CD8-positive, alpha-beta memory T cell (primary cell): ENCODE results near the gene ARHGAP26. TPM values are rescaled to one million over a fixed set of nuclear protein-coding genes. Genes with fewer than 3 reads are reported as not detected.

Experiments
- CTCF ChIA-PET: fragments of 350-600 bp; sonication (Branson Sonifier 250); formaldehyde crosslinking; loops from one replicate; lab custom pipeline; 2021; ENCODE audit warnings: antibody characterized with exemption; lab: Charles Lee
- POLR2A ChIA-PET: fragments of 350-600 bp; sonication (Branson Sonifier 250); formaldehyde crosslinking; loops from one replicate; lab custom pipeline; 2021; ENCODE audit warnings: antibody characterized with exemption; lab: Charles Lee
- DNase-seq, 5 donors: peaks; one replicate each; pipeline versions ENCODE4 v3.0.0 to v3.0.0-alpha.2; 2020 to 2022; ENCODE audit warnings: mixed read lengths in 1 of 5
- H3K27ac ChIP-seq: one replicate; pipeline ENCODE4 v1.7.0; 2013; ENCODE audit warnings: low read depth, mild to moderate bottlenecking, low read length, moderate library complexity
- H3K27me3 ChIP-seq: 2 replicates; pipeline ENCODE4 v1.7.0; 2013; ENCODE audit warnings: low read length, mild to moderate bottlenecking; ENCODE audit not compliant: insufficient read depth, poor library complexity, severe bottlenecking
- H3K36me3 ChIP-seq: 2 replicates; pipeline ENCODE4 v1.7.0; 2013; ENCODE audit warnings: mild to moderate bottlenecking, low read length, moderate library complexity; ENCODE audit not compliant: insufficient read depth
- H3K4me1 ChIP-seq: 2 replicates; pipeline ENCODE4 v1.7.0; 2013; ENCODE audit warnings: mild to moderate bottlenecking, low read length, moderate library complexity; ENCODE audit not compliant: insufficient read depth
- H3K4me3 ChIP-seq: 2 replicates; pipeline ENCODE4 v1.7.0; 2013; ENCODE audit warnings: mild to moderate bottlenecking, low read length
- H3K9me3 ChIP-seq: 2 replicates; pipeline ENCODE4 v1.7.0; 2013; ENCODE audit warnings: mild to moderate bottlenecking, low read length
- H3K27ac Mint-ChIP-seq, 8 donors: one replicate each; pipeline ENCODE4 v1.8.0; 2020 to 2021; ENCODE audit warnings: mixed read lengths in 8 of 8, mild to moderate bottlenecking in 6 of 8, inconsistent platforms in 3 of 8, moderate library complexity in 3 of 8
- H3K27me3 Mint-ChIP-seq, 2 donors: one replicate each; pipeline ENCODE4 v1.8.0; 2020 to 2021; ENCODE audit warnings: mixed read lengths in 2 of 2, mild to moderate bottlenecking in 1 of 2, moderate library complexity in 1 of 2
- H3K36me3 Mint-ChIP-seq, 3 donors: one replicate each; pipeline ENCODE4 v1.8.0; 2020 to 2021; ENCODE audit warnings: mixed read lengths in 3 of 3, inconsistent platforms in 1 of 3, mild to moderate bottlenecking in 1 of 3
- H3K4me1 Mint-ChIP-seq, 3 donors: one replicate each; pipeline ENCODE4 v1.8.0; 2020 to 2021; ENCODE audit warnings: mixed read lengths in 3 of 3, inconsistent platforms in 1 of 3, mild to moderate bottlenecking in 1 of 3
- H3K4me3 Mint-ChIP-seq, 7 donors: one replicate each; pipeline ENCODE4 v1.8.0; 2020 to 2021; ENCODE audit warnings: mixed read lengths in 7 of 7, mild to moderate bottlenecking in 6 of 7, moderate library complexity in 4 of 7, inconsistent platforms in 2 of 7
- H3K9me3 Mint-ChIP-seq, 5 donors: one replicate each; pipeline ENCODE4 v1.8.0; 2020 to 2022; ENCODE audit warnings: mixed read lengths in 5 of 5, mild to moderate bottlenecking in 3 of 5, moderate library complexity in 2 of 5, inconsistent platforms in 1 of 5
- polyA plus RNA-seq: library from polyadenylated mRNA; unstranded; fragments of 300-500 nt; fragmentation: Illumina TruSeq; gene quantifications from one replicate; pipeline ENCODE4 v1.2.3, GENCODE V29; 2021
- total RNA-seq, 2 experiments: library from RNA; stranded (reverse); gene quantifications; one replicate each; pipeline ENCODE4 v1.2.3, GENCODE V29; 2021

The ARHGAP26 gene
- total and polyA plus RNA-seq, 3 experiments from 2014 or later, result 16.7 to 37.1 (median 19.7) TPM

DNA sequence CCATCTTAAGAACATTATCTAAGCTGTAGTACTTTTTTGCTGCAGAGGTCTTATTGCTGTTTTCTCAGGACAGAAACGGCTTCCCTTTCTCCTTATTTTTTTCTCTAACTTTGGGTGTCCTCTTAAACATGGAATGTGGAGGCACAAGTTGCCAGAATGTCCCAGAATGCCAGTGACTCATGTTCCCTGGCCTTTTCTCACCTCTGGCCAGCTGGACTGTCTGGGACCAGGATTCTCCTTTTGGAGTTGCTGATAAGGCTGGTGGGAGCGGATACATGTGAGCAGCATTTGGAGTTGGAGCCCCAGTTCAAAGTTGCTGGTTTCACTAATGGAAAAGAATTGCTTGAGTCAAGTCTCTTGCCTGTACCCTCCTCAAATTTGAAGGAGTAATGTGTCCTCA is 112.8 kb downstream of the ARHGAP26 start:
- POLR2A ChIA-PET, result no interaction called here
- Histone ChIP-seq H3K27me3 (no peaks in the 10 kb centered on the region), H3K4me1 (no peaks in the 10 kb centered on the region), H3K36me3 (peaks cover 5% of the 10 kb centered on the region), H3K4me3 (no peak overlapping the region), H3K27ac (no peak overlapping the region), H3K9me3 (no peaks in the 10 kb centered on the region)
- CTCF ChIA-PET, result interaction anchor here (1.0 to 12.3 kb wide), 6 partner anchors 14 to 520 kb away, joined by 3 to 143 read pairs (median 25); partner anchors contain the start of genes ARHGAP26 and NR3C1
- Mint-ChIP-seq H3K4me3 (no peak overlapping the region), H3K27me3 (no peaks in the 10 kb centered on the region), H3K9me3 (no peaks in the 10 kb centered on the region), H3K27ac (no peak overlapping the region), H3K36me3 (peaks cover 0 to 64% (median 10%) of the 10 kb centered on the region in 3 donors), H3K4me1 (peaks cover 20 to 28% (median 21%) of the 10 kb centered on the region in 3 donors)
- DNase-seq, result no peak

DNA sequence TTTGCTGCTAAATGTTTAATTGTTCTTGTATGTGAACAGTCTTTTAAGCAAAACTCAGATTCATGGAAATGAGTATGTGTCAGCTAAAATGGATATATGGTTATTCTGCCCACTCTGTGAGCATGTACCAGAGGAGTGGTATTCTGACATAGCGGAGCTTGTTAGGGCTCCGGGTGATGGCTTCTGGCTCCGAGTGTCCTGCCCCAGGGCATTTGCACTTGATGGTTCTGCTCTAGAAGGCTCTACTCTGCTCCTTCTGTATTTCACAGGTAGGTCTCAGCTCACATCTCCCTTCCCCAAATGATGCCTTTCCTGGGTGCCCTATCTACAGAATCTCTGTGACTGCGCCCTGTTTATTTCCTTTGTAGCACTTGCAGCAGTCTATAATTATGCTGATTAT is 113.3 kb downstream of the ARHGAP26 start:
- Histone ChIP-seq H3K27ac (no peak overlapping the region), H3K27me3 (no peaks in the 10 kb centered on the region), H3K9me3 (no peaks in the 10 kb centered on the region), H3K4me3 (no peak overlapping the region), H3K4me1 (no peaks in the 10 kb centered on the region), H3K36me3 (peaks cover 5% of the 10 kb centered on the region)
- DNase-seq, result no peak
- ChIA-PET POLR2A (no interaction called here), CTCF (interaction anchor here (1.2 to 12.3 kb wide), 5 partner anchors 13 to 168 kb away, joined by 3 to 143 read pairs (median 39); partner anchors contain the start of gene ARHGAP26)
- H3K4me1 Mint-ChIP-seq, result peaks cover 20 to 32% (median 25%) of the 10 kb centered on the region in 3 donors
- H3K27ac Mint-ChIP-seq, result peak overlapping the region in 1 of 8 donors; percentile 32
- H3K27me3 Mint-ChIP-seq, result no peaks in the 10 kb centered on the region
- H3K4me3 Mint-ChIP-seq, result no peak overlapping the region
- H3K36me3 Mint-ChIP-seq, result peaks cover 0 to 65% (median 10%) of the 10 kb centered on the region in 3 donors
- H3K9me3 Mint-ChIP-seq, result no peaks in the 10 kb centered on the region

GRCh38 chr5:142884029-142884428 is 113.9 kb downstream of the ARHGAP26 start:
- Histone ChIP-seq H3K27me3 (no peaks in the 10 kb centered on the region), H3K36me3 (peaks cover 5% of the 10 kb centered on the region), H3K9me3 (no peaks in the 10 kb centered on the region), H3K27ac (no peak overlapping the region), H3K4me1 (no peaks in the 10 kb centered on the region), H3K4me3 (no peak overlapping the region)
- H3K27ac Mint-ChIP-seq, result peak overlapping the region in 1 of 8 donors; percentile 44
- H3K27me3 Mint-ChIP-seq, result no peaks in the 10 kb centered on the region
- H3K4me1 Mint-ChIP-seq, result peaks cover 21 to 35% (median 28%) of the 10 kb centered on the region in 3 donors
- POLR2A ChIA-PET, result no interaction called here
- H3K4me3 Mint-ChIP-seq, result no peak overlapping the region
- no peak for DNase-seq
- no peaks in the 10 kb centered on the region for H3K9me3 Mint-ChIP-seq
- peaks cover 0 to 66% (median 10%) of the 10 kb centered on the region in 3 donors for H3K36me3 Mint-ChIP-seq
- CTCF ChIA-PET, result interaction anchor here (1.0 to 12.3 kb wide), 6 partner anchors 12 to 185 kb away, joined by 3 to 143 read pairs (median 25); partner anchors contain the start of gene ARHGAP26

DNA sequence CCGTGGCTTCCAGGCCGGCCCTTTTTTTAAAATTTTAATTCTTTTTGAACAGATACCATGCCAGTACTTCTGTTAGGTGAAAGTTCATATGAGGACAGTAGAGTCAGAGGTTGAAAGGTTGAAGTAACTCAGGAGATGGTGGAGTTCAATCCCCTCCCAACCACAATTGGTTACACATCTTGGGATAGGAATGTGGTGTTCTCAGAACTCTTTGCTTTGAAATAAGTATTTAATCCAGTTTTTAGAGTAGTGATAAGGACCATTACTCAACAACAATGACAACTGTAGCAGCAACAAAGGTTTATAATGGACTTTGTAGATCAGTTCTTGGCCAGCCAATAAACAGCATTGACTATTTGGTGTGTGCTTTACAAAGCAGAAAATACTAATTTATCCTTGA is 116.0 kb downstream of the ARHGAP26 start:
- Histone ChIP-seq H3K4me1 (no peaks in the 10 kb centered on the region), H3K4me3 (no peak overlapping the region), H3K27me3 (no peaks in the 10 kb centered on the region), H3K27ac (no peak overlapping the region), H3K9me3 (no peaks in the 10 kb centered on the region), H3K36me3 (no peaks in the 10 kb centered on the region)
- CTCF ChIA-PET, result interaction anchor here (0.6 to 4.4 kb wide), 3 partner anchors 19 to 173 kb away, joined by 3 to 63 read pairs (median 44); no protein-coding TSS in a partner anchor
- Mint-ChIP-seq H3K27ac (peak overlapping the region in 3 of 8 donors; percentile 9 to 57 (median 49)), H3K27me3 (no peaks in the 10 kb centered on the region), H3K9me3 (no peaks in the 10 kb centered on the region), H3K4me3 (no peak overlapping the region), H3K4me1 (peaks cover 31 to 48% (median 34%) of the 10 kb centered on the region in 3 donors), H3K36me3 (peaks cover 0 to 53% (median 10%) of the 10 kb centered on the region in 3 donors)
- POLR2A ChIA-PET, result no interaction called here
- DNase-seq, result no peak

DNA sequence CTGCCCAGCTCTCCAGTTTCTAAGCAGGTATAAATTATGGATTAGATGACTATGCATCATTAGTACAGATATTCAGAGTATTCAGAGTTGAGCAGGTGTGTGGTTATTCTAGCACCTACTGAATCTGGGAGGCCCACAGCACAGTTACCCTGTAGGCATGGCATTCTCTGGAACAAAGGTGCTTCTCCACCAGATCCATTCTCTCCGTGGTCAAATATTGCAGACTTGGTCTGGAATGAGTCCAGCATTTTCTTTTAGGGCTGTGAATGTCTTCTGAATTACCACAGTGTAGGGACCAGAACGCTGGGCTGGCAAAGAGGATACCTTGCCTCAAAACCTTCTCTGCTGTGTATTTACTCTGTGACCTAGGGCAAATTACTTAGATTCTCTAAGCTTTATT is 116.8 kb downstream of the ARHGAP26 start:
- Histone ChIP-seq H3K36me3 (no peaks in the 10 kb centered on the region), H3K27ac (no peak overlapping the region), H3K4me3 (no peak overlapping the region), H3K4me1 (no peaks in the 10 kb centered on the region), H3K27me3 (no peaks in the 10 kb centered on the region), H3K9me3 (no peaks in the 10 kb centered on the region)
- ChIA-PET POLR2A (no interaction called here), CTCF (interaction anchor here (0.6 to 4.4 kb wide), 5 partner anchors 20 to 174 kb away, joined by 3 to 63 read pairs (median 19); no protein-coding TSS in a partner anchor)
- H3K27ac Mint-ChIP-seq, result peak overlapping the region in 1 of 8 donors; percentile 47
- no peaks in the 10 kb centered on the region for H3K9me3 Mint-ChIP-seq
- peaks cover 0 to 49% (median 7%) of the 10 kb centered on the region in 3 donors for H3K36me3 Mint-ChIP-seq
- no peak for DNase-seq
- H3K27me3 Mint-ChIP-seq, result no peaks in the 10 kb centered on the region
- H3K4me1 Mint-ChIP-seq, result peaks cover 35 to 49% (median 38%) of the 10 kb centered on the region in 3 donors
- no peak overlapping the region for H3K4me3 Mint-ChIP-seq

GRCh38 chr5:142888469-142889085 is 118.4 kb downstream of the ARHGAP26 start:
- H3K4me3 ChIP-seq, result no peak overlapping the region
- H3K4me3 Mint-ChIP-seq, result no peak overlapping the region
- H3K27ac ChIP-seq, result no peak overlapping the region
- H3K27me3 Mint-ChIP-seq, result no peaks in the 10 kb centered on the region
- DNase-seq, result peak in 2 of 5 donors; percentile 9 to 21
- ChIA-PET CTCF (interaction anchor here (0.6 to 4.4 kb wide), 30 partner anchors 8 to 1301 kb away, joined by 3 to 63 read pairs (median 5); partner anchors contain the start of gene ARHGAP26), POLR2A (no interaction called here)
- H3K36me3 ChIP-seq, result no peaks in the 10 kb centered on the region
- peaks cover 0 to 42% (median 6%) of the 10 kb centered on the region in 3 donors for H3K36me3 Mint-ChIP-seq
- peak overlapping the region in 2 of 8 donors; percentile 16 to 64 for H3K27ac Mint-ChIP-seq
- no peaks in the 10 kb centered on the region for H3K4me1 ChIP-seq
- H3K4me1 Mint-ChIP-seq, result peaks cover 39 to 47% (median 43%) of the 10 kb centered on the region in 3 donors
- H3K27me3 ChIP-seq, result no peaks in the 10 kb centered on the region
- H3K9me3 Mint-ChIP-seq, result no peaks in the 10 kb centered on the region
- H3K9me3 ChIP-seq, result no peaks in the 10 kb centered on the region

GRCh38 chr5:142892021-142892420 is 121.8 kb downstream of the ARHGAP26 start:
- Histone ChIP-seq H3K4me1 (no peaks in the 10 kb centered on the region), H3K27me3 (no peaks in the 10 kb centered on the region), H3K36me3 (peaks cover 5% of the 10 kb centered on the region), H3K9me3 (no peaks in the 10 kb centered on the region), H3K4me3 (no peak overlapping the region), H3K27ac (no peak overlapping the region)
- POLR2A ChIA-PET, result interaction anchor here (0.6 kb wide), 1 partner anchor 92 kb away, joined by 4 read pairs; no protein-coding TSS in a partner anchor
- Mint-ChIP-seq H3K9me3 (no peaks in the 10 kb centered on the region), H3K4me1 (peaks cover 27 to 37% (median 33%) of the 10 kb centered on the region in 3 donors), H3K27ac (no peak overlapping the region), H3K27me3 (no peaks in the 10 kb centered on the region), H3K4me3 (no peak overlapping the region), H3K36me3 (peaks cover 0 to 45% (median 14%) of the 10 kb centered on the region in 3 donors)
- DNase-seq, result no peak
- CTCF ChIA-PET, result interaction anchor here (1.2 to 3.6 kb wide), 3 partner anchors 11 to 179 kb away, joined by 3 to 14 read pairs (median 4); no protein-coding TSS in a partner anchor

- Mint-ChIP-seq H3K9me3 (no peaks in the 10 kb centered on the region), H3K36me3 (peaks cover 0 to 57% (median 20%) of the 10 kb centered on the region in 3 donors), H3K27me3 (no peaks in the 10 kb centered on the region), H3K4me1 (peaks cover 19 to 30% (median 22%) of the 10 kb centered on the region in 3 donors), H3K27ac (no peak overlapping the region), H3K4me3 (no peak overlapping the region)
- no peaks in the 10 kb centered on the region for H3K9me3 ChIP-seq
- DNase-seq, result no peak
- H3K27me3 ChIP-seq, result no peaks in the 10 kb centered on the region
- peaks cover 5% of the 10 kb centered on the region for H3K36me3 ChIP-seq
- H3K4me3 ChIP-seq, result no peak overlapping the region
- H3K4me1 ChIP-seq, result no peaks in the 10 kb centered on the region
- no peak overlapping the region for H3K27ac ChIP-seq
- ChIA-PET CTCF (no interaction called here), POLR2A (no interaction called here)
These were observed 124.1 kb downstream of the ARHGAP26 start for GRCh38 chr5:142894315-142894714.
